ENCODE data around the gene SPACA7. TPM values are rescaled to one million over a fixed set of nuclear protein-coding genes. Genes with fewer than 3 reads are reported as not detected.

Gene SPACA7
- polyA plus RNA-seq, 1 donor from 2014 or later, result not detected

GRCh38 chr13:112477070-112477619, 101.0 kb downstream of the SPACA7 start:
- no peak overlapping the region for H2AFZ ChIP-seq (ENCODE audit: low read depth, low read length)
- no peaks in the 10 kb centered on the region for H3K36me3 ChIP-seq (ENCODE audit: insufficient read depth, low read length)
- H3K4me3 ChIP-seq (ENCODE audit: low read length), result no peak overlapping the region
- no peaks in the 10 kb centered on the region for H3K9me2 ChIP-seq (ENCODE audit: insufficient read depth, low read length)
- no peak overlapping the region for H3K9ac ChIP-seq (ENCODE audit: low read length)
- no peak overlapping the region for H3K4me2 ChIP-seq (ENCODE audit: low read length)
- no peak overlapping the region for H3K27ac ChIP-seq (ENCODE audit: low read length)
- H3F3A ChIP-seq (ENCODE audit: insufficient read depth, low read length, poor library complexity, severe bottlenecking), result no peaks in the 10 kb centered on the region
- no peaks in the 10 kb centered on the region for H3K79me2 ChIP-seq (replicated peaks; ENCODE audit: insufficient read depth, low read length)
- no peaks in the 10 kb centered on the region for H3K27me3 ChIP-seq (ENCODE audit: insufficient read depth, low read depth, low read length)
- H3K9me3 ChIP-seq (ENCODE audit: low read length), result peaks cover 5% of the 10 kb centered on the region
- H4K20me1 ChIP-seq (ENCODE audit: insufficient read depth), result no peaks in the 10 kb centered on the region
- TF ChIP-seq, protein P1, sequence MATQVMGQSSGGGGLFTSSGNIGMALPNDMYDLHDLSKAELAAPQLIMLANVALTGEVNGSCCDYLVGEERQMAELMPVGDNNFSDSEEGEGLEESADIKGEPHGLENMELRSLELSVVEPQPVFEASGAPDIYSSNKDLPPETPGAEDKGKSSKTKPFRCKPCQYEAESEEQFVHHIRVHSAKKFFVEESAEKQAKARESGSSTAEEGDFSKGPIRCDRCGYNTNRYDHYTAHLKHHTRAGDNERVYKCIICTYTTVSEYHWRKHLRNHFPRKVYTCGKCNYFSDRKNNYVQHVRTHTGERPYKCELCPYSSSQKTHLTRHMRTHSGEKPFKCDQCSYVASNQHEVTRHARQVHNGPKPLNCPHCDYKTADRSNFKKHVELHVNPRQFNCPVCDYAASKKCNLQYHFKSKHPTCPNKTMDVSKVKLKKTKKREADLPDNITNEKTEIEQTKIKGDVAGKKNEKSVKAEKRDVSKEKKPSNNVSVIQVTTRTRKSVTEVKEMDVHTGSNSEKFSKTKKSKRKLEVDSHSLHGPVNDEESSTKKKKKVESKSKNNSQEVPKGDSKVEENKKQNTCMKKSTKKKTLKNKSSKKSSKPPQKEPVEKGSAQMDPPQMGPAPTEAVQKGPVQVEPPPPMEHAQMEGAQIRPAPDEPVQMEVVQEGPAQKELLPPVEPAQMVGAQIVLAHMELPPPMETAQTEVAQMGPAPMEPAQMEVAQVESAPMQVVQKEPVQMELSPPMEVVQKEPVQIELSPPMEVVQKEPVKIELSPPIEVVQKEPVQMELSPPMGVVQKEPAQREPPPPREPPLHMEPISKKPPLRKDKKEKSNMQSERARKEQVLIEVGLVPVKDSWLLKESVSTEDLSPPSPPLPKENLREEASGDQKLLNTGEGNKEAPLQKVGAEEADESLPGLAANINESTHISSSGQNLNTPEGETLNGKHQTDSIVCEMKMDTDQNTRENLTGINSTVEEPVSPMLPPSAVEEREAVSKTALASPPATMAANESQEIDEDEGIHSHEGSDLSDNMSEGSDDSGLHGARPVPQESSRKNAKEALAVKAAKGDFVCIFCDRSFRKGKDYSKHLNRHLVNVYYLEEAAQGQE (IDR thresholded peaks at IDR 0.05; ENCODE audit: borderline replicate concordance), result no peak
- no peak for TF ChIP-seq TAF1 (IDR thresholded peaks at IDR 0.05; ENCODE audit: low read depth)
- no peak for TF ChIP-seq EP300 (conservative IDR thresholded peaks at IDR 0.05; ENCODE audit: poor library complexity, severe bottlenecking)
- TF ChIP-seq SMC3 (conservative IDR thresholded peaks at IDR 0.05; ENCODE audit: poor library complexity), result no peak
- no peak for TF ChIP-seq MXI1 (conservative IDR thresholded peaks at IDR 0.05; ENCODE audit: poor library complexity, severe bottlenecking)
- no peak for TF ChIP-seq RAD21 (conservative IDR thresholded peaks at IDR 0.05)
- no peak for TF ChIP-seq POLR2AphosphoS5 (IDR thresholded peaks at IDR 0.05)
- TF ChIP-seq, protein P2, sequence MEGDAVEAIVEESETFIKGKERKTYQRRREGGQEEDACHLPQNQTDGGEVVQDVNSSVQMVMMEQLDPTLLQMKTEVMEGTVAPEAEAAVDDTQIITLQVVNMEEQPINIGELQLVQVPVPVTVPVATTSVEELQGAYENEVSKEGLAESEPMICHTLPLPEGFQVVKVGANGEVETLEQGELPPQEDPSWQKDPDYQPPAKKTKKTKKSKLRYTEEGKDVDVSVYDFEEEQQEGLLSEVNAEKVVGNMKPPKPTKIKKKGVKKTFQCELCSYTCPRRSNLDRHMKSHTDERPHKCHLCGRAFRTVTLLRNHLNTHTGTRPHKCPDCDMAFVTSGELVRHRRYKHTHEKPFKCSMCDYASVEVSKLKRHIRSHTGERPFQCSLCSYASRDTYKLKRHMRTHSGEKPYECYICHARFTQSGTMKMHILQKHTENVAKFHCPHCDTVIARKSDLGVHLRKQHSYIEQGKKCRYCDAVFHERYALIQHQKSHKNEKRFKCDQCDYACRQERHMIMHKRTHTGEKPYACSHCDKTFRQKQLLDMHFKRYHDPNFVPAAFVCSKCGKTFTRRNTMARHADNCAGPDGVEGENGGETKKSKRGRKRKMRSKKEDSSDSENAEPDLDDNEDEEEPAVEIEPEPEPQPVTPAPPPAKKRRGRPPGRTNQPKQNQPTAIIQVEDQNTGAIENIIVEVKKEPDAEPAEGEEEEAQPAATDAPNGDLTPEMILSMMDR (IDR thresholded peaks at IDR 0.05; ENCODE audit: poor library complexity, severe bottlenecking), result no peak
- no peak for TF ChIP-seq EZH2 (IDR thresholded peaks at IDR 0.05; ENCODE audit: borderline replicate concordance, insufficient read depth, low read length, poor library complexity, severe bottlenecking)

- no peak overlapping the region for H3K9ac ChIP-seq (ENCODE audit: low read length)
- no peak overlapping the region for H2AFZ ChIP-seq (ENCODE audit: low read depth, low read length)
- no peak overlapping the region for H3K4me3 ChIP-seq (ENCODE audit: low read length)
- H3K27me3 ChIP-seq (ENCODE audit: insufficient read depth, low read depth, low read length), result no peaks in the 10 kb centered on the region
- no peaks in the 10 kb centered on the region for H3K79me2 ChIP-seq (replicated peaks; ENCODE audit: insufficient read depth, low read length)
- no peaks in the 10 kb centered on the region for H3K36me3 ChIP-seq (ENCODE audit: insufficient read depth, low read length)
- H3K9me3 ChIP-seq (ENCODE audit: low read length), result no peaks in the 10 kb centered on the region
- H3K27ac ChIP-seq (ENCODE audit: low read length), result no peak overlapping the region
- TF ChIP-seq, protein P1 (IDR thresholded peaks at IDR 0.05; ENCODE audit: borderline replicate concordance), result no peak
- TF ChIP-seq POLR2AphosphoS5 (IDR thresholded peaks at IDR 0.05) (no peak), SMC3 (conservative IDR thresholded peaks at IDR 0.05; ENCODE audit: poor library complexity) (no peak), TAF1 (IDR thresholded peaks at IDR 0.05; ENCODE audit: low read depth) (no peak), EZH2 (IDR thresholded peaks at IDR 0.05; ENCODE audit: borderline replicate concordance, insufficient read depth, low read length, poor library complexity, severe bottlenecking) (no peak), EP300 (conservative IDR thresholded peaks at IDR 0.05; ENCODE audit: poor library complexity, severe bottlenecking) (no peak), RAD21 (conservative IDR thresholded peaks at IDR 0.05) (no peak), MXI1 (conservative IDR thresholded peaks at IDR 0.05; ENCODE audit: poor library complexity, severe bottlenecking) (no peak)
- TF ChIP-seq, protein P2 (IDR thresholded peaks at IDR 0.05; ENCODE audit: poor library complexity, severe bottlenecking), result no peak
- H3F3A ChIP-seq (ENCODE audit: insufficient read depth, low read length, poor library complexity, severe bottlenecking), result no peaks in the 10 kb centered on the region
- no peaks in the 10 kb centered on the region for H3K9me2 ChIP-seq (ENCODE audit: insufficient read depth, low read length)
- no peak overlapping the region for H3K4me2 ChIP-seq (ENCODE audit: low read length)
- H4K20me1 ChIP-seq (ENCODE audit: insufficient read depth), result no peaks in the 10 kb centered on the region
Measured at GRCh38 chr13:112479389-112479788, 103.2 kb downstream of the SPACA7 start.
